CD14-positive monocyte (primary cell): ENCODE measurements around the gene CST7. TPM values are rescaled to one million over a fixed set of nuclear protein-coding genes. Genes with fewer than 3 reads are reported as not detected.

Source experiments
- DNase-seq, 3 donors: peaks; one replicate each; pipeline ENCODE4 v3.0.0-alpha.2; 2011 to 2022
- H2AFZ ChIP-seq: 2 replicates; pipeline ENCODE4 v1.6.0; 2012; ENCODE audit warnings: mild to moderate bottlenecking, low read depth, low read length, inconsistent platforms; ENCODE audit not compliant: insufficient read depth, poor library complexity, severe bottlenecking
- H3K27ac ChIP-seq, 2 donors: 1 replicate in 1 of 2; 2 replicates in 1 of 2; pipeline ENCODE4 v1.5.1; 2012 to 2013; ENCODE audit warnings: low read length in 2 of 2, control low read depth in 1 of 2, inconsistent platforms in 1 of 2, low read depth in 1 of 2, mild to moderate bottlenecking in 1 of 2
- H3K27me3 ChIP-seq, 2 donors: one replicate each; pipeline versions ENCODE4 v1.6.0 to v1.6.1; 2011 to 2013; ENCODE audit warnings: low read length in 2 of 2; ENCODE audit not compliant: control insufficient read depth in 2 of 2, insufficient read depth in 2 of 2
- H3K36me3 ChIP-seq, 2 donors: replicated peaks in 1 of 2; 1 replicate in 1 of 2; 2 replicates in 1 of 2; pipeline versions ENCODE4 v1.5.1 to v1.6.1; 2012 to 2013; ENCODE audit warnings: low read length in 2 of 2, control low read depth in 1 of 2, inconsistent platforms in 1 of 2, mild to moderate bottlenecking in 1 of 2; ENCODE audit not compliant: insufficient read depth in 2 of 2, control insufficient read depth in 1 of 2
- H3K4me1 ChIP-seq, 2 donors: 1 replicate in 1 of 2; 2 replicates in 1 of 2; pipeline versions ENCODE4 v1.5.1 to v1.6.1; 2012 to 2013; ENCODE audit warnings: low read length in 2 of 2, control low read depth in 1 of 2, inconsistent platforms in 1 of 2, mild to moderate bottlenecking in 1 of 2, moderate library complexity in 1 of 2; ENCODE audit not compliant: insufficient read depth in 2 of 2, control insufficient read depth in 1 of 2
- H3K4me2 ChIP-seq: replicated peaks from 2 replicates; pipeline ENCODE3; 2012; ENCODE audit warnings: low read length, moderate library complexity, mild to moderate bottlenecking; ENCODE audit not compliant: poor library complexity, severe bottlenecking; ENCODE audit errors: extremely low read depth
- H3K4me3 ChIP-seq, 3 experiments: fragments of 200-600 bp in 1 of 3; sonication (generic) in 1 of 3; replicated peaks in 1 of 3; 1 replicate in 2 of 3; 2 replicates in 1 of 3; pipeline ENCODE4 v1.5.1; 2011 to 2013; ENCODE audit warnings: low read length in 3 of 3, mild to moderate bottlenecking in 3 of 3, control low read depth in 2 of 3, low read depth in 2 of 3, inconsistent platforms in 1 of 3, moderate library complexity in 1 of 3
- H3K79me2 ChIP-seq: 2 replicates; pipeline ENCODE4 v1.6.0; 2012; ENCODE audit warnings: mild to moderate bottlenecking, control low read depth, inconsistent platforms, low read length, moderate library complexity; ENCODE audit not compliant: insufficient read depth
- H3K9ac ChIP-seq: 2 replicates; pipeline ENCODE4 v1.6.0; 2017; ENCODE audit warnings: low read length, mild to moderate bottlenecking; ENCODE audit not compliant: insufficient read depth, poor library complexity, severe bottlenecking
- H3K9me3 ChIP-seq, 2 donors: replicated peaks in 1 of 2; 1 replicate in 1 of 2; 2 replicates in 1 of 2; pipeline versions ENCODE4 v1.5.1 to v1.6.1; 2012 to 2013; ENCODE audit warnings: low read length in 2 of 2, control low read depth in 1 of 2; ENCODE audit not compliant: control insufficient read depth in 1 of 2, insufficient read depth in 1 of 2
- H4K20me1 ChIP-seq: 2 replicates; pipeline ENCODE4 v1.6.0; 2012; ENCODE audit warnings: mild to moderate bottlenecking, low read length, control low read depth, moderate library complexity; ENCODE audit not compliant: insufficient read depth
- H3K27ac Mint-ChIP-seq, 7 donors: one replicate each; pipeline ENCODE4 v1.8.0; 2020; ENCODE audit warnings: mild to moderate bottlenecking in 7 of 7, mixed read lengths in 7 of 7, moderate library complexity in 6 of 7, inconsistent platforms in 2 of 7
- H3K27me3 Mint-ChIP-seq, 3 donors: one replicate each; pipeline ENCODE4 v1.8.0; 2021 to 2022; ENCODE audit warnings: low read depth in 3 of 3, mild to moderate bottlenecking in 3 of 3, mixed read lengths in 3 of 3, moderate library complexity in 3 of 3, inconsistent platforms in 1 of 3
- H3K36me3 Mint-ChIP-seq, 2 donors: one replicate each; pipeline ENCODE4 v1.8.0; 2020; ENCODE audit warnings: mixed read lengths in 2 of 2, inconsistent platforms in 1 of 2, mild to moderate bottlenecking in 1 of 2
- H3K4me1 Mint-ChIP-seq: one replicate; pipeline ENCODE4 v1.8.0; 2020; ENCODE audit warnings: mild to moderate bottlenecking, mixed read lengths
- H3K4me3 Mint-ChIP-seq, 2 donors: one replicate each; pipeline ENCODE4 v1.8.0; 2020; ENCODE audit warnings: mild to moderate bottlenecking in 2 of 2, mixed read lengths in 2 of 2, moderate library complexity in 1 of 2
- H3K9me3 Mint-ChIP-seq, 7 donors: one replicate each; pipeline ENCODE4 v1.8.0; 2020 to 2022; ENCODE audit warnings: mixed read lengths in 7 of 7, mild to moderate bottlenecking in 6 of 7, moderate library complexity in 6 of 7, inconsistent platforms in 2 of 7
- WGBS: methylation state at CpG from one replicate; pipeline ENCODE4 v1.1.5; 2013; ENCODE audit warnings: missing lambda C conversion rate; ENCODE audit not compliant: insufficient coverage; 5-methylcytosine and 5-hydroxymethylcytosine counted together
- intact Hi-C, 2 donors: fragments of 100-400 bp; cut with micrococcal nuclease; formaldehyde crosslinking; loops; one replicate each; pipeline versions ENCODE4 v1.15.0 to v1.15.1; 2023
- polyA plus RNA-seq, 3 donors: library from polyadenylated mRNA; depleted of rRNA in 1 of 3; unstranded in 2 of 3; stranded (reverse) in 1 of 3; fragments of 300-500 nt in 2 of 3; fragments of >200 nt in 1 of 3; fragmentation: Illumina TruSeq in 2 of 3; gene quantifications; 1 replicate in 2 of 3; 2 replicates in 1 of 3; pipeline ENCODE4 v1.2.3, GENCODE V29; 2012 to 2021
- small RNA-seq: library from RNA; depleted of rRNA; stranded (forward); fragments of <200 nt; gene quantifications from one replicate; pipeline ENCODE3, GENCODE V24; 2012; ENCODE audit warnings: low read depth; ENCODE audit not compliant: insufficient read length
- TF ChIP-seq, protein P1 (sequence below): fragments of 200-600 bp; IDR thresholded peaks from one replicate; pipeline ENCODE4 v1.8.0; 2022; ENCODE audit warnings: antibody characterized with exemption, mild to moderate bottlenecking

Gene CST7
- polyA plus RNA-seq, 3 donors, result 1.2 to 3.2 (median 1.8) TPM

DNA sequence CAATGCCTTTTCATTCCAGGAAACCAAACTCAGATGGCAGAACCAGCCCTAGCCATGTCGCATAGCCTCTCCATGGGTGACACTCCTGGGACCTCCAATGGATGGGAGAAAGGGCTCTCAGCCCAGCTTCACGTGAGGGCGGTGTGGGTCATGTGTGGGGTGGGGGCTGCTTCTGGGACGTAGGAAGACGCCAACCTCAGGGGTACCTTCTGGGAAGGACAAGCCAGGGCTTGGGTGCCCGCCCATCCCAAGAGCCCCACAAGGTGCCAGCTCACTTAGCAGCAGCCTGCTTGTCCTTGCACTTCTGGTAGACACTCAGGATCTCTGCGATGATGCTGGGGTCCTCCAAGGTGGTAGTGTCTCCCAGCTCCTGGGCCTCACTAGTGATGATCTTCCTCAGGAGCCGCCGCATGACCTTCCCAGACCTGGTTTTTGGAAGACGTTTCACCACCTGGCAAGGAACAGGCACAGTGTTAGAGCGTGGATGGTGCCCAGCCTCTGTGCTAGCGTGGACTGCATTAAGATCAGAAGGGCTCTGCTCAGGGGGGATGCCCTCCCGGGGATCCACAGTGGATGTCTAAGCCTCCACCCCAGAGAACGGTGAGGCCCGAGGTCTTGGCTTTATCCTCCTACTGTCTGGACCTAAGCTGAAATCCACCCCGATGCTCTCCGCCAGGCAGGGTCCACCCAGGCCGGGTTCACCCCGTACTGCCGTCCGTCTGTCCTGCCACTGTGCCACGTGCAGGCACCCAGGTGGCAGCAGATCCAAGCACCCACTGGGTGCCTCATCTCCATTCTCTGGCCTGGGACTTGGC lies 58.6 kb downstream of the CST7 start:
- no peaks in the 10 kb centered on the region for H3K4me1 Mint-ChIP-seq
- peaks cover 74 to 79% of the 10 kb centered on the region in 2 donors for H3K36me3 Mint-ChIP-seq
- no peak overlapping the region for H3K9ac ChIP-seq
- H3K9me3 Mint-ChIP-seq, result peaks cover 0 to 3% (median 0%) of the 10 kb centered on the region in 7 donors
- H3K9me3 ChIP-seq, result no peaks in the 10 kb centered on the region
- H3K27me3 Mint-ChIP-seq, result no peaks in the 10 kb centered on the region
- peaks cover 69 to 78% of the 10 kb centered on the region in 2 donors for H3K36me3 ChIP-seq
- no peak overlapping the region for H3K27ac ChIP-seq
- TF ChIP-seq, protein P1, sequence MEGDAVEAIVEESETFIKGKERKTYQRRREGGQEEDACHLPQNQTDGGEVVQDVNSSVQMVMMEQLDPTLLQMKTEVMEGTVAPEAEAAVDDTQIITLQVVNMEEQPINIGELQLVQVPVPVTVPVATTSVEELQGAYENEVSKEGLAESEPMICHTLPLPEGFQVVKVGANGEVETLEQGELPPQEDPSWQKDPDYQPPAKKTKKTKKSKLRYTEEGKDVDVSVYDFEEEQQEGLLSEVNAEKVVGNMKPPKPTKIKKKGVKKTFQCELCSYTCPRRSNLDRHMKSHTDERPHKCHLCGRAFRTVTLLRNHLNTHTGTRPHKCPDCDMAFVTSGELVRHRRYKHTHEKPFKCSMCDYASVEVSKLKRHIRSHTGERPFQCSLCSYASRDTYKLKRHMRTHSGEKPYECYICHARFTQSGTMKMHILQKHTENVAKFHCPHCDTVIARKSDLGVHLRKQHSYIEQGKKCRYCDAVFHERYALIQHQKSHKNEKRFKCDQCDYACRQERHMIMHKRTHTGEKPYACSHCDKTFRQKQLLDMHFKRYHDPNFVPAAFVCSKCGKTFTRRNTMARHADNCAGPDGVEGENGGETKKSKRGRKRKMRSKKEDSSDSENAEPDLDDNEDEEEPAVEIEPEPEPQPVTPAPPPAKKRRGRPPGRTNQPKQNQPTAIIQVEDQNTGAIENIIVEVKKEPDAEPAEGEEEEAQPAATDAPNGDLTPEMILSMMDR, result no peak
- H3K4me1 ChIP-seq, result no peaks in the 10 kb centered on the region
- intact Hi-C loops, result no loop called here
- no peak for DNase-seq
- H3K4me3 ChIP-seq, result no peak overlapping the region
- WGBS, result 98% methylated on average over 18 of the region's 22 CpGs
- no peak overlapping the region for H2AFZ ChIP-seq
- H3K4me2 ChIP-seq, result no peak overlapping the region
- no peaks in the 10 kb centered on the region for H3K27me3 ChIP-seq
- H4K20me1 ChIP-seq, result no peaks in the 10 kb centered on the region
- no peak overlapping the region for H3K27ac Mint-ChIP-seq
- H3K79me2 ChIP-seq, result no peaks in the 10 kb centered on the region
- H3K4me3 Mint-ChIP-seq, result no peak overlapping the region

DNA sequence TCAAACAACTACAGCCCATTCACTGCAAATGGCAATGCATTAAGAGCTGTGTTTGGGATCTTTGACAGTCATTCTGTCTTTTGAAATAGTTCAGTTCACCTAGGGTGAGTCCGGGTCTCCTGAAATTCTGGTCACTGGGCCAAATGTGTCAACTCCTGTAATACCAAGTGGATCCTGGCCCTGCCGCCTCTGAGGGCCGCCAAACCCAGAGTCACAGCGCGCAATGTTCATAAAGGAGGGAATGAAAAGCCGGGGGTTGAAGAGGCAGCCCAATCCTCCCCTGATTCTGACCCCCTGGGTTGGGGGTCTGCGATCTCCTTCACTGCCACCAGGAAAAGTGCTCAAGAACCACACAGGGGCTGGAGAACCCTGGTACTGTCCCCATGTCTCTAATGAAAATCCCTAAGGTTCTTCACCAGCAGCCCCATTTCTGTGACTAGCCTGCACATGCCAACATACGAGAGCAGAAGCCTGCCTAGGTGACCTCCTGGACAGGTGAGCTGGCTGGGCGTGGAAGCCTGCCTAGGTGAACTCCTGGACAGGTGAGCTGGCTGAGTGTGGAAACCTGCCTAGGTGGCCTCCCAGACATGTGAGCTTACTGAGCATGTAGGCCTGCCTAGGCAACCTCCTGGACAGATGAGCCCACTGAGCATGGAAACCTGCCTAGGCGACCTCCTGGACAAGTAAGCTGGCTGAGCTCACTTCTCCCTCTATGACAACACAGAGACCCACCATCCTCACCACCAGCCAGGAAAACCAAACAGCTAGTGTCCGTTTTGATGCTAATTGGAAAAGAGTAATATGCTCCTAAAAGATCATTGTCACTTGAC lies 59.5 kb downstream of the CST7 start:
- H2AFZ ChIP-seq, result no peak overlapping the region
- no peaks in the 10 kb centered on the region for H3K79me2 ChIP-seq
- H3K4me3 Mint-ChIP-seq, result no peak overlapping the region
- no peak for DNase-seq
- TF ChIP-seq, protein P1, result no peak
- peaks cover 77 to 85% of the 10 kb centered on the region in 2 donors for H3K36me3 ChIP-seq
- peaks cover 75 to 82% of the 10 kb centered on the region in 2 donors for H3K36me3 Mint-ChIP-seq
- no peak overlapping the region for H3K27ac ChIP-seq
- no peak overlapping the region for H3K9ac ChIP-seq
- no peaks in the 10 kb centered on the region for H3K27me3 Mint-ChIP-seq
- H3K27ac Mint-ChIP-seq, result no peak overlapping the region
- H4K20me1 ChIP-seq, result no peaks in the 10 kb centered on the region
- 99% methylated on average over 7 of the region's 11 CpGs for WGBS
- H3K27me3 ChIP-seq, result no peaks in the 10 kb centered on the region
- H3K4me1 Mint-ChIP-seq, result no peaks in the 10 kb centered on the region
- no peak overlapping the region for H3K4me3 ChIP-seq
- H3K9me3 ChIP-seq, result no peaks in the 10 kb centered on the region
- intact Hi-C loops, result no loop called here
- H3K4me2 ChIP-seq, result no peak overlapping the region
- no peaks in the 10 kb centered on the region for H3K4me1 ChIP-seq
- H3K9me3 Mint-ChIP-seq, result no peaks in the 10 kb centered on the region

Small RNAs within 50 kb of the gene (small RNA-seq; reads per million reads assigned to genes)
- not detected for gene RNU6-1257P

Other genes with a start within 250 kb of the CST7 start
- 10 to 100 TPM; 26.9 to 74.0 (median 73.2) TPM for gene APMAP, start 43.5 kb downstream of the CST7 start, polyA plus RNA-seq
- gene ACSS1, start 108.9 kb downstream of the CST7 start, polyA plus RNA-seq, result 10 to 100 TPM; 26.6 to 32.0 (median 27.6) TPM
- not detected for gene VSX1, start 132.9 kb downstream of the CST7 start, polyA plus RNA-seq
- gene ENTPD6, start 246.4 kb downstream of the CST7 start, polyA plus RNA-seq, result 100 to 1,000 TPM in 1 of 3 donors, 10 to 100 TPM in 2; 36.2 to 120 (median 47.0) TPM